Measurements from ENCODE around the gene AP3S1. TPM values are rescaled to one million over a fixed set of nuclear protein-coding genes. Genes with fewer than 3 reads are reported as not detected.

Gene AP3S1
- total and polyA plus RNA-seq, 9 donors = 49.6 to 176 (median 87.2) TPM

GRCh38 chr5:115800108-115800507 is 41.6 kb upstream of the AP3S1 start:
- 75 to 90% (median 89%) methylated on average over 2 of the region's 2 CpGs for WGBS, 3 donors
- DNase-seq = no peak

GRCh38 chr5:115801152-115801551 is 40.6 kb upstream of the AP3S1 start:
- H3K27me3 ChIP-seq = no peaks in the 10 kb centered on the region
- no peaks in the 10 kb centered on the region for H3K4me1 ChIP-seq (ENCODE audit: insufficient read depth)
- 96 to 99% (median 99%) methylated on average over 2 of the region's 2 CpGs for WGBS, 3 donors
- H3K27ac ChIP-seq = no peak overlapping the region
- intact Hi-C loops (cut with DNase I) = no loop called here
- TF ChIP-seq EP300 (IDR thresholded peaks at IDR 0.05) (no peak), CTCF (IDR thresholded peaks at IDR 0.05) (no peak), POLR2A (IDR thresholded peaks at IDR 0.05) (no peak)
- H3K4me3 ChIP-seq = no peak overlapping the region
- H3K36me3 ChIP-seq = no peaks in the 10 kb centered on the region
- no peak for DNase-seq
- no peaks in the 10 kb centered on the region for H3K9me3 ChIP-seq

More at GRCh38 chr5:115800108-115800507, 41.6 kb upstream of the AP3S1 start:
- Histone ChIP-seq H3K36me3 (no peaks in the 10 kb centered on the region), H3K4me3 (no peak overlapping the region), H3K4me1 (ENCODE audit: insufficient read depth) (no peaks in the 10 kb centered on the region), H3K27ac (no peak overlapping the region), H3K27me3 (no peaks in the 10 kb centered on the region), H3K9me3 (no peaks in the 10 kb centered on the region)
- TF ChIP-seq POLR2A (IDR thresholded peaks at IDR 0.05) = no peak
- intact Hi-C loops (cut with DNase I) = no loop called here

- no peaks in the 10 kb centered on the region for H3K9me3 ChIP-seq
- TF ChIP-seq EP300 (IDR thresholded peaks at IDR 0.05) (no peak), POLR2A (IDR thresholded peaks at IDR 0.05) (no peak), CTCF (IDR thresholded peaks at IDR 0.05) (no peak)
- H3K36me3 ChIP-seq = no peaks in the 10 kb centered on the region
- no peaks in the 10 kb centered on the region for H3K4me1 ChIP-seq (ENCODE audit: insufficient read depth)
- H3K27ac ChIP-seq = no peak overlapping the region
- WGBS, 3 donors = 63 to 88% (median 80%) methylated on average over 1 of the region's 1 CpG
- no peak for DNase-seq
- intact Hi-C loops (cut with DNase I) = no loop called here
- H3K4me3 ChIP-seq = no peak overlapping the region
- no peaks in the 10 kb centered on the region for H3K27me3 ChIP-seq
Observed at GRCh38 chr5:115801984-115802383, 39.8 kb upstream of the AP3S1 start.

GRCh38 chr5:115806986-115807653 is 34.6 kb upstream of the AP3S1 start:
- intact Hi-C loops (cut with DNase I) = no loop called here

More at GRCh38 chr5:115806986-115807653, 34.6 kb upstream of the AP3S1 start:
- H3K36me3 ChIP-seq = no peaks in the 10 kb centered on the region
- 80 to 84% (median 81%) methylated on average over 2 of the region's 2 CpGs for WGBS, 3 donors
- H3K27me3 ChIP-seq = no peaks in the 10 kb centered on the region
- no peaks in the 10 kb centered on the region for H3K4me1 ChIP-seq (ENCODE audit: insufficient read depth)
- H3K9me3 ChIP-seq = no peaks in the 10 kb centered on the region
- no peak overlapping the region for H3K4me3 ChIP-seq
- no peak for TF ChIP-seq CTCF (IDR thresholded peaks at IDR 0.05)
- no peak for TF ChIP-seq POLR2A (IDR thresholded peaks at IDR 0.05)
- no peak for TF ChIP-seq EP300 (IDR thresholded peaks at IDR 0.05)
- DNase-seq = no peak
- H3K27ac ChIP-seq = no peak overlapping the region

Measured in ovary (tissue), 9 donors.